ENCODE data around the gene SLC1A7.

DNA sequence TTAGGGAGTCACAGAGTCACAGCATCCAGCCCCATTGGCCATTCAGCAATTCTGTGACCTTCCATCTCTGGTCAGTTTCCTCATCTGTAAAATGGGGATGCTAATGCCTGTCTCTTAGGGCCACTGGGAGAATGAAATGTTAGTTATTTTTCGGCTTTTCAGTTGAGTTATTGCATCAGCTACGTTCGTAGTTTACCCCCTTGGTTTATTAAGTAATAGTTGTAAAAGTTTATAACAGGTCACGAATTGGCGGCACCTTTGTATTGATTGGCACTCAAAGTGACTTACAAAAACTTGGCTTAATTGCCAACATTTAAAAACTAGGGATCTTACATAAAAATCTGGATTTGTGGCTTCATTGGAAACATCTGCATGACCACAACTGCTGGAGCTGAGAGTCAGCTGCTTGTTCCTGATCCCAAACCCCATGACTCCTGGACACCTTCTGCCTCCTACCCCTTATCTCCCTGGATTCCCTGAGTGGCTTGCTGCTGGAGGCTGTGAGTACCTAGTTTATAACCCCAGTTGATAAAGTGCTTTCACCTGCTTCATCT, 23.0 kb upstream of the SLC1A7 start:
- TF ChIP-seq, protein P1, sequence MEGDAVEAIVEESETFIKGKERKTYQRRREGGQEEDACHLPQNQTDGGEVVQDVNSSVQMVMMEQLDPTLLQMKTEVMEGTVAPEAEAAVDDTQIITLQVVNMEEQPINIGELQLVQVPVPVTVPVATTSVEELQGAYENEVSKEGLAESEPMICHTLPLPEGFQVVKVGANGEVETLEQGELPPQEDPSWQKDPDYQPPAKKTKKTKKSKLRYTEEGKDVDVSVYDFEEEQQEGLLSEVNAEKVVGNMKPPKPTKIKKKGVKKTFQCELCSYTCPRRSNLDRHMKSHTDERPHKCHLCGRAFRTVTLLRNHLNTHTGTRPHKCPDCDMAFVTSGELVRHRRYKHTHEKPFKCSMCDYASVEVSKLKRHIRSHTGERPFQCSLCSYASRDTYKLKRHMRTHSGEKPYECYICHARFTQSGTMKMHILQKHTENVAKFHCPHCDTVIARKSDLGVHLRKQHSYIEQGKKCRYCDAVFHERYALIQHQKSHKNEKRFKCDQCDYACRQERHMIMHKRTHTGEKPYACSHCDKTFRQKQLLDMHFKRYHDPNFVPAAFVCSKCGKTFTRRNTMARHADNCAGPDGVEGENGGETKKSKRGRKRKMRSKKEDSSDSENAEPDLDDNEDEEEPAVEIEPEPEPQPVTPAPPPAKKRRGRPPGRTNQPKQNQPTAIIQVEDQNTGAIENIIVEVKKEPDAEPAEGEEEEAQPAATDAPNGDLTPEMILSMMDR (IDR thresholded peaks at IDR 0.05), result no peak
- no peak for TF ChIP-seq POLR2AphosphoS5 (IDR thresholded peaks at IDR 0.05; ENCODE audit: insufficient read depth in 1 of 2, low read depth in 1 of 2)
